GM12872 (cell line): ENCODE measurements around the gene FHIT.

Source experiments
- TF ChIP-seq, protein P1 (sequence below): IDR thresholded peaks from 3 replicates; pipeline ENCODE4 v1.5.1; 2011; ENCODE audit warnings: low read depth, mild to moderate bottlenecking, low read length, moderate library complexity; ENCODE audit not compliant: insufficient read depth

Gene FHIT

DNA sequence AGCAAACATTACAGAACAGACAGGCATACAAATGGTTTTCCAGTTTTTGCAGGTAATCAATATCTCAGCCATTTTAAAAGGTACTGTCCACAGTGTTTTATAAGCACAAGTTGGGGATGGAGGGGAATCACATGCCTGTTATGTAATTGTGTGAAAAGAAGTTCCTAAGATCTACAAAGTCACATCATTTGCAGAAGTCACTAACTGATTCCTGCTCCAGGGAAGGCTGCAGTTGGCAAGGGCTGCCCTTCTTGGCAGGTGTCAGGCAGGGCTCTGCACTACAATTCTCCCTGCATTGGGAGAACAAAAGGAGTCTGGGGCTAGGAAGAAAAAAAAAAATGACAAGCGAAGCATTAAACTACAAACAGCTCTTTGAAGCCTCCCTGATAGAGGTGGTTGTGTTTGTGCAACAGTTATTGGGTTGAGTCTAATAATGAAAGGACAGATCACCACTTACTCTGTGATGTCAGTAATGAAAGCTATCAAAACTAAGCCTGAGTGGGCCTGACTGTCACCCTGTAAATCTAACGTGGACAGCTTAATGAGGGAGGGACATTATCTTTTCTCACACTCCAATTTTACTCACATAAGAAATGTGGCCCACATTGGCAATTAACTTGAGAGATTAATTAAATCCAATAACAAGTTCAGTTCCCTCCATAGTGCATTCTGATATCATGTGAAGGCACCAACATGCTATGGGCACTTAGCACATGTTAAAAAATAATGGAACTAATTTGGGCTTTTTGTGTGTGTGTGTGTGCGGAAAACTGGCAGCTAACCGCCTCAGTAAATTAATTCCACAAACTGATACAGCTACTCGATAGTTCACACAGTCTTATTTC, 242.9 kb downstream of the FHIT start:
- TF ChIP-seq, protein P1, sequence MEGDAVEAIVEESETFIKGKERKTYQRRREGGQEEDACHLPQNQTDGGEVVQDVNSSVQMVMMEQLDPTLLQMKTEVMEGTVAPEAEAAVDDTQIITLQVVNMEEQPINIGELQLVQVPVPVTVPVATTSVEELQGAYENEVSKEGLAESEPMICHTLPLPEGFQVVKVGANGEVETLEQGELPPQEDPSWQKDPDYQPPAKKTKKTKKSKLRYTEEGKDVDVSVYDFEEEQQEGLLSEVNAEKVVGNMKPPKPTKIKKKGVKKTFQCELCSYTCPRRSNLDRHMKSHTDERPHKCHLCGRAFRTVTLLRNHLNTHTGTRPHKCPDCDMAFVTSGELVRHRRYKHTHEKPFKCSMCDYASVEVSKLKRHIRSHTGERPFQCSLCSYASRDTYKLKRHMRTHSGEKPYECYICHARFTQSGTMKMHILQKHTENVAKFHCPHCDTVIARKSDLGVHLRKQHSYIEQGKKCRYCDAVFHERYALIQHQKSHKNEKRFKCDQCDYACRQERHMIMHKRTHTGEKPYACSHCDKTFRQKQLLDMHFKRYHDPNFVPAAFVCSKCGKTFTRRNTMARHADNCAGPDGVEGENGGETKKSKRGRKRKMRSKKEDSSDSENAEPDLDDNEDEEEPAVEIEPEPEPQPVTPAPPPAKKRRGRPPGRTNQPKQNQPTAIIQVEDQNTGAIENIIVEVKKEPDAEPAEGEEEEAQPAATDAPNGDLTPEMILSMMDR: no peak

DNA sequence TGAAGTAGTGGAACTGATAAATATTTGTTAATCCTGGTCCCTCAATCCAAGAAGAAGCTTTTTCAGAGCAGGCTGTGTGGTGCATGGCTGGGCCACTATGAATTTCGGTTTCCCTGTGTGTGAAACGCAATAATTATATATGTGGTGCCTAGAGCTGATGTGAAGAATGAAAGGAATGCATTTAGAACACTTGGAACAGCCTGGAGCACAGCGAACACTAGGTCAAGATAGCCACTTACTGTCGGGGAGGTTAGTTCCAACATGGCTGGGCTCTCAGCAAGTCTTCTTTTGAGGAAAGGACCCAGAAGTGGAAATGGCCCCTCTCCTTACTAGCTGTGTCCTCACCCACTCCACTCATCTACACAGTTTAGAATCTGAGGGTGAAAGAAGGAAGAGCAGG, 245.7 kb downstream of the FHIT start:
- TF ChIP-seq, protein P1: no peak

DNA sequence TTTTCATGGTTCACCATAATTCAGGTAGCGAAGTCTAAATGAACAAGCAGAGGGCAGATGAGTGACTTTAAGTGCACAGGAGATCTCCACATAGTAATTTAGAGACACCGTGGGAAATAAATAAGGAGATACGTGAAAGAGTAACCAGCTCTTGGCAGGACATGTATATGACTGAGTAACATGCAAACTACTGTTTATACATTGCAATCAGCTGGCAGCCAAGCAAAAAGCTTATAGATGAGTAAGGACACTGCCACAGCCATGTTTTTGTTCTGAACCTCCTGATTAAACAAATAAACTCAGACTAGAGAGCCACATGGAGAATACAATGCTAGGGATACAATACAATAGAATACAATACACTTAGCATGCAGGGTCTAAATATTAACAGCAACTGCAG, 252.4 kb downstream of the FHIT start:
- TF ChIP-seq, protein P1: no peak

DNA sequence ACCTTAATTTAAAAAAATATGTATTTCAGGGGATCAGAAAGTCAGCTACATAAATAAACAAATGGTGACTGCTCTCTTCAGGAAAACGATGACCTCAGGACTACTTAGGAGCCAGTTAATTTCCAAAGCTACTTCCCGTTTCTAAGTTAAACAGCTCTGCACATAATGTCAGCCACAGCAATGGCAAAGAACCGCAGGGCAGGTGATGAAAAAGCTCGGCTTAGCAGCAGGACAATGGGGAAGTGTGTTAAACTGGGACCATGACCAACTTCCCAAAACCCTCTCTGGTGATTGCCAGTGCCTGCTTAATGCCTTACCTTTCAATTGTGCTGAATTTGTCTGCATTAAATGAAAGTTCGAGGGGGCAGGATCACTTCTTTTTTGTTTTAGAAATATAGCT, 258.9 kb downstream of the FHIT start:
- TF ChIP-seq, protein P1: no peak

DNA sequence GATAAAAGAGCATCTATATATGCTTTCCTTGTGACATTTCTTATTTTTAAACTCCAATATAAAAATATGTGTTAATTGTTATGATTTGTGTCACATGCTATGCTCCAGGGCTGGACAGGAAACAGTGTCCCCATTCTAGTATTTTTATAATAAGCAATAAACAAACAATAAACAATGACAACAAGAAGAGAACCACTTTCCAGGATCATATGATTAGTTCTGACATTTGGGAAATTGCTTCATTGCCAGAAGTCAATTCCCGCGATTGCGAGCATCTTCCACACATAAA, 260.9 kb downstream of the FHIT start:
- TF ChIP-seq, protein P1: no peak

DNA sequence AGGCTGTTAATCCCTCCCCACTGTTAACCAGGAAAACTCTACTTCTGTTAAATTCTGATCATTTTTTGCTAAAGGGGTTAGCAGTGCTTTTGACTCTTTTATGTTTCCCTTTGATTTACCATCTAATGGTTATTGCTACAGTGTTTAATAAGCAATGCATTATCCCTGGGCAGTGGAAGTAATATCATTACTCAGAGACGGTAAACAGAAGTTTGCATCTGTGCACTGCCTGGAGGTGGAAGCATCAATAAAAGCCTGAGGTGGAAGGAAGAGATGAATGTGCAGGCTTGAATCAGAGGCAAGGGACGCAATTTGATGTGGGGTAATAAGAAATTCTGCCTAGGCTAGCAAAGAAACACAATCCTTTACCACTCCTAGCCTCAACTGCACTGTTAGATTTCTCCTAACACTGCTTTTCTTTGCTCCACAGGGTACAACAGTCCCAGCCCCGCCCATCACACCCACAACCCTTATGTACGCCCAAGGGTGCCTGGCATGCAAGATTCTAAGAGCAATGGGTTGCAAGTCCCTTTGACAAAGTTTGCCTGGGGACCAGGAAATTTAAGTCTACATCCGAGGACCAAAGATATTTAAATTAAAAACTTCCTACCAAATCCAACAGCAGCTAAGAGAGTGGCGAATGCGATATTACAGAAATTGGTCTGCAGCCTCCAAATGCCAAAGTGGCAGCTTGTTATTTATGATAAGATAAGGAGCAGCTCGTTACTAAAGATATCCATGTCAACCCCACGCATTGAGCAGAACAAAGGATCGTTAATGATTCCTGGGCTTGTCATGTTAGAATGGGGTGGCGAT, 261.4 kb downstream of the FHIT start:
- TF ChIP-seq, protein P1: no peak

DNA sequence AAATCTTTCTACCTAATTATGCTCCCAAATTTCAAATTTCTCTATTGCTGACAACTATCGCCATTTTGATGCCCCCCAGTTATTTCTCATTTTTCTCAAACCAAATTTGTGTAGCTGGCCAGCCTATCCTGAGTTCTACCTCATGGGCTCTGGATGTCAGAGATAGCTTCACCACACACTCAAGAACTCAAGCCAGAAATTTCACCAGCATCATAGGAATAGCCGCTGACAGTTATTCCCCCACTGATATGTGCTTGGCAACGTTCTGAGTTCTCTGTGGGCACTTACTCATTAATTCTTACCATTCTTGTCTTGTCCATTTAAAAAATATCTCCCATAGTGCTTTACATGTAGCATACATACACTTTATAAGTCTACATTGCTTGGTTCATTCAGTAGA, 264.7 kb downstream of the FHIT start:
- TF ChIP-seq, protein P1: no peak
